Kidney capillary endothelial cell (primary cell): ENCODE results near the gene SP2.

Experiments used
- DNase-seq: peaks from one replicate; pipeline ENCODE4 v3.0.0-alpha.2; 2018; ENCODE audit warnings: low spot score

SP2 gene

DNA sequence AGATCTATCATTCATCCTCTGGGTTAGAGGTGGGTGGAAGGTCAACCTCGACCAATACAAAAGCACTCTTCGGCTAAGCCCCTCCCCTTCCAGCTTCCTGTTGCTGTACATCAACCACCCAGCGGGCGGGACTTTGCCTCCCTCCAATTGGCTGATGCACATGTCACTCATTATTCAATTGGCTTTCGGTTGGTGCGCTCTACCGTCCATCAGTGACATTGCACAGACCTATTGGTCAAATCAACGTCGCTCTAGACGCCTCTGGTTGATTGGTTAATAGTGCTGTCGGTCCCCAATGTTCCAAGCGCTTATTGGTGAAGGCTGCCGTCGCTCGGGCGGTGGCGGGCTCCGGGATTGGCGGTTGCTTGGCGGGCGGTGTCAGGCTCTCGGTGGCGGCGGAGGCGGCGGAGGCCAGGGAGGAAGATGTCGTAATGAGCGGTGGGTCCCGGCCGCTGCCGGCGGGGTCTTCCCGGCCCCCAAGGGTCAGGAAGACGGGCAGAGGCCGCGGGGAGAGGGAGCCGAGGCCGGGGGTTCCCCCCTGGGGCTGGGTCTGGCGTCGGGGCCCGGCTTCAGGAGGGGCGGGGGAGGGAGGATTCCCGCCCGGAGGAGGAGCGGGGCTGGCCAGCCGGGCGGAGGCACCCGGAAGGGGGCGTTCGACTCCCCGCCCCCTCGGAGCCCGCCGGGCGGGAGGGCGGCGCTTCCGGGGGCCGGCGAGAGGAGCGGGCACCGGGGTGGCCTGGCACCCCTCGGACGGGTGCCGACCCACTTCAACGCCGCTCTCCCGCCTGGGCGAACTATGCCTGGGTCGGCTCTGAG is at the start of gene SP2:
TSS of gene SP2 (plus strand) at position 381 of the 816 bp plus-strand sequence. CDS start at position 432, 51 bp downstream.
- peak; percentile 100 for DNase-seq

- no peak for DNase-seq
These were observed 49.2 kb upstream of the SP2 start for GRCh38 chr17:47846716-47847340.

- no peak for DNase-seq
These were observed 48.5 kb upstream of the SP2 start for GRCh38 chr17:47847341-47848197.

DNA sequence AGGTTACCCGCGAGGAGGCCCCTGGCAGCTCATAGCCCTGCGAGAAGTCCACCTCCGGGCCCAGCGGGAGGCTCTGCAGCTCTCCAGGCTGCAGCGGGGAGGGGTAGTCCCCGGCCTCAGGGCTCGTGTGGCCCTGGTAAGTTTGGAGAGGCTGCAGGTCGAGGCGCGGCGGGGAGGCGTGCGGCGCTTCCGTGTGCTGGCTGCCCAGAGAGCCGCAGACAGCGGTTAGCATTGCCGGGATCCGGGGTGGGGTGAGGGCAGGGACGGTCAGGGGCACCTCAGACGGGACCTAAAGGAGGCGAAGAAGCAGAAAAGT is 47.9 kb upstream of the SP2 start:
- DNase-seq: no peak

DNA sequence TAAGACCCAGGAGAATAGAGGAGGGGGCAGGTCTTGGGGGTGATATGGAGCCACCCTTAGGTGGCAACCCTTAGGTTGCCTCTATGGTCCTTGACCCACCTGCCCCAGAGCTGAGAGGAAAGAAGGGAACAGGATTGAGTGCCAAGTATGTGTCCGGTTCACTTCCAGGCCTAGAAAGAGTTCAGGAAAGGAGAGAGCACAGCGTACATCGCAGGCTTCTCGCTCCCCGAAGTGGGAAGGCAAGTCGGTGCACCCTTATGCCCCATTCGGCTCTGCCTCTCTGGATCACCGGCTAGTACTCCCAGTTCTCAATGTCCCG is 45.7 kb upstream of the SP2 start:
- DNase-seq: no peak

GRCh38 chr17:47850692-47851573 is 45.1 kb upstream of the SP2 start, which contains the start of gene SP6:
TSS of gene SP6 (minus strand) at chr17:47851163. CDS start at chr17:47848429, 2,734 bp downstream.
- no peak for DNase-seq

- DNase-seq: no peak
These were observed 44.3 kb upstream of the SP2 start for GRCh38 chr17:47851764-47852112.

GRCh38 chr17:47852113-47852949 is 43.7 kb upstream of the SP2 start:
- no peak for DNase-seq

DNA sequence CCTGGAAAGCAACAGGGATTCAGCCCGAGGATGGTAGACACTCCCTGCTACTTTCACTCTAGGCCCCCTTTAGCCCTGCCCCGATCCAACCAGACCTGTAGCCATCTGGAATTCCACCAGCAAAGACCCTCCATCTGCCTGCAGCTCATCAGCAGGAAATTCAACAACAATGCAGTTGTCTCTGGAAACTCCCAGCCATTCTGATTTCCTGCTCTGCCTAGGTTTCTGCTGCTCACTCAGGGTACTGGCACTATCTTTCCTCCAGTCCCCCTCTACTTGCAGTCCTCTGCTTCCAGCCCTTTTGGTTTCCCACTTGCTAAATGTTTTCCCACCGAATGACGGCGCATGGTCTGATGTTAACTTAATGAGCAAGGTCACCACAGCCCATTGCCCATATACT is 42.4 kb upstream of the SP2 start:
- DNase-seq: no peak

DNA sequence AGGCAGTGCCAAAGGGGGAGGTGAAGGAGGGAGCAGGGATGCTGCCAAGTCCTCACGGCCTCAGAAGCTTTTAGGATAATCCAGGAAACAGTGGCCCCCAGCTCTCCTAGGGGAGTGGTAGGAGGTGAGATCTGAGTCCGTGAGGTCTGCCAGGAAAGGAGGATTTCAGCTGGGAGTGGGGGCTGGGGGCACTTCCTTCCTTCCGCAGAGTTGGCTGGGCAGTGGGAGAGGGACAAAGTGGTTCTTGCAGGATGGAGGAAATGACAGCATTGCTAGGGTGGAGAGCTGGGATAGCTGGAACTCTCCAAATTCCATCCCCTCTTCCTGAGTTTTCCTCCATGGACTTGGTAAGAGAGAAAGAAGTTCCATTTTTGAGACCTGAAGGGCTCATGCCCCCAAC is 40.3 kb upstream of the SP2 start:
- DNase-seq: peak; percentile 67

DNA sequence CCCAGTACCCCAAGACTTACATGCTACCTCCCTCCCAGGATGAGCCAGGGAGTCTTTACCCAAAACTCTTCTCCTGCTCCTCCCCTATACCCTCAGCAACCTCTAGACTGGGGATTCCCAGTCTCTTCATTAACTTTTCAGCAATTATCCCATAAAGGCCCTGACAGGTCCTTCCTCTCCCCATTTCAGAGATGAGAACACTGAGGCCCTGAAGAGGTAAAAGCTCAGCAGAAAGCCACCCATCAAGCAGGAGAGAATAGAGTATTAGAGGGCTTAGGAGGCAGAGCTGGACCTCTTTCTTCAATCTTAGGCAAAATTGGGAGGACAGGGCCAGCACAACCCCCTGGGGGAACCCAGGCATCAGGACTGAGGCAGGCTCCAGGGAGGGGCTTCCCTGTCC is 39.2 kb upstream of the SP2 start:
- no peak for DNase-seq

- DNase-seq: no peak
These were observed 38.2 kb upstream of the SP2 start for GRCh38 chr17:47857551-47858455.

DNA sequence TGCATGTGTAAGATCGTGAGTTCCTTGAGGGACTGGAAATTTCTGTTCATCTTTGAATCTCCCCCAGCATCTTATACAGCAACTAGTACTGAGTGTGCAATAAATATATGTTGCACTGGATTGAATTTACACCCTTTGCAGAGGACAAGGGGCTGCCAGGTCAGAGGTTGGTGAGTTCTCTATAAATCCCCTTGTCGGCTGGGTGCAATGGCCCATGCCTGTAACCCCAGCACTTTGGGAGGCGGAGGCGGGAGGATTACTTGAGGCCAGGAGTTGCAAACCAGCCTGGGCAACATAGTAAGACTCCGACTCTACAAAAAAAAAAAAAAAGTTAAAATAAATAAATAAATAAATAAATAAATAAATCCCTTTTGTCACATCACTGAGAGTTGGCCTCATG is 35.6 kb upstream of the SP2 start:
- DNase-seq: no peak

DNA sequence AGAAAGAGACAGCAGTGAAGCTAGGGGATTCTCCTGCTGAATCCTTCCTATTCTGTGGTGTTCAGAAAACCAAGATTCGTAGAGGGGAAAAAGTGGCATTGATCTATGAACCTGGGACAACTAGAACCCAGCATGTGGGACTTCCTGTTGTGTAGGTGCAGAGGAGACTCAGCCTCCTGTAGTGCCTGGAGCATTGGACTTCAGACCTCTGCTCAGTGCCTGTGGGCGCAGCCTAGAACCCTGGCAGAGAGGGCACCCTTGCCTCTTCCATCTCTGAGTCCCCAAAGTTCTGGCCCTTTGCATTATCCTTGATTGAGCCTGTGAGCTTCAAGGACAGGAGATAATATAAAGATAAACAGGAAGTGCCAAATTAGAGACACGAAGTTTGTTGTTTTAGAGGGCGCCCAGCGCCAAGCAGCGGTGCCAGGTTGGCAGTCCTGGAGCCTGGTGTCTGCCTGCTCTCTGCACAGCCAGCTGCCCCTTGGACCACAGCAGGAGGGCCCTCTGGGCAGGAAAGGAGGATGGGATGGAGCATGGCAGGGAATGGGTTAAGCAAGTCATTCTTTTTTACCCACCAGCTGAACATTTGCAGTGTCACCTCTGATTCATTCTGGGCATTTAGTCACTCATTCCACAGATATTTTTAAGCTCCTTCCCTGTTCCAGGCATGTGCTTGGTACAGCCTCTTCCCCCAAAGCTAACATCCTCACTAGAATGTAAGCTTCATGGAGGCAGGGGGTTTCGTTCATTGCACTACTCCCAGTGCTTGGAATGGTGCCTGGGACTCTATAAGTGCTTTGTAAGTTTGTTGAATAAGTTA is 33.2 kb upstream of the SP2 start:
- peak; percentile 76 for DNase-seq

DNA sequence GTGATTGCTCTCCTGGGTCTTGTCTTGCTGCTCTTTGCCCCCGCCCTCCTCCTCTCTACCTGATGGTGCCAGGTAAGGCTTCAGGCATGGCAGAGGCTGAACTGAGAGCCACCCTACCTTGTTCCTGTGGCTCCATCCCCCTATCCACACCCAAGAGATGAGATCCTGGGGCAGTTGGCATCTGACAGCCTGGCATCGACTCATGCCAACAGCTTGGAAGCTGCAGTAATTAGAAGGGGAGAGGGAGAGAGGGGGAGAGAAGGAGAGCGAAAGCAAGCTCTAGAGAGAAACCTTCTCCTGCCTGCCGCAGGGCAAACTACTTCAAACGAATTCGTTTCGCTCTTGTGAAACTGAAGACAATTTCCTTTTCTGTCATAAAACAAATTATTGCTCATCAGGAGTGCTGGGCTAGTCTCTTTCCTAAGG is 31.2 kb upstream of the SP2 start:
- no peak for DNase-seq

DNA sequence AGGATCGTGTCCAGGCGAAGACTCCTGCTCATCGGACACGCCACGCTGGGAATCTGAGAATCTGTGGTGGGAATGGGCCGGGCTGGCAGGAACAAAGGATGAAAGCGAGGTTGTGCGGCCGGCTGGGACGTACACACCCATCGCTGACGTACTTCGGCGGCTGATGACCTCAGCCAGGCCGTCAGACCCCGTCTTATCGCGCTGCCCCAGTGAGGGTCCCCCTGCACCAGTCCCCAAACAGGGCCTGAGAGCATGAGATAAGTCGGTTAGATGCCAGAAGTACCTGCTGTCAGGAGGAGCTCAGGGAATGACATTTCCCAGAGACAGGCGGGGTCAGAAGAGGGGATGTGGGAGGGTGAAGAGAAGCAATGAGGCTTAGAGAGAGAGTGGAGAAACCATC is 29.1 kb upstream of the SP2 start:
- DNase-seq: no peak

DNA sequence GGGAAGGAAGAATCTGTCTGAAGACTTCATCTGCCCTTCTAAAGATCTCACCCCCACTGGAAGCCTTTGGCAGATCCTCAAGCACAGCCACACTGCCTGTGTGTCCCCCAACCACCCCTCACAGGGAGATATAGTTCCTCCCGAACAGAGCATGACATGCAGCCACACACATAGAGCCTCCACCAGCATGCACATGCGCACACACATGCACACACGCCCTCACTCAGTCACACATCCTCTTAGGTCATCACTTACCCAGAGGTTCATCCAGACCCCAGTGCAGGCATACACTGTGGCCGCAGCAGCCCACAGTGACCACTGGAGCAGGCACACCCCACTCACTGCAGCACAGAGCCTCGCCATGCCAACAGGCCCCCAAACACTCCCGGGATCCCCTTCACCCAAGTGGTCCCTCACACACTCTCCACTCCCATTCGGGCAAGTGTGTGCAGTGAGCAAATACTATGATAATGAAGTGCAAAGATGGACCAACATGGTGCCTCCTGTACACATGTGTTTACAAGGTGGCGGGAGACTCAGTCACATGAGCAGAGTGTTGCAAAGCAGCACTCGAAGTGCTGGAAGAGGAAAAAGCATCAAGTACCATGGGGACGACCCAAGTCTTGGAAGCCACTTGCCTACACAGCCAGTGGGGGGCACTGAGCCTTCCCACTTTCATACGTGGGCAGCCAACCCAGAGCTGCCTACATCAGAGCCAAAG is 28.1 kb upstream of the SP2 start:
- no peak for DNase-seq

GRCh38 chr17:47869114-47869513 is 26.9 kb upstream of the SP2 start:
- no peak for DNase-seq

GRCh38 chr17:47870056-47870455 is 26.0 kb upstream of the SP2 start:
- no peak for DNase-seq
